ENCODE measurements around the gene C17orf107. TPM values are rescaled to one million over a fixed set of nuclear protein-coding genes. Genes with fewer than 3 reads are reported as not detected.

Gene C17orf107
- total RNA-seq, 1 donor from 2014 or later, result 11.3 TPM

- no peak for DNase-seq (ENCODE audit: low spot score)
These were observed 35.0 kb downstream of the C17orf107 start for GRCh38 chr17:4934173-4934979.

- DNase-seq (ENCODE audit: low spot score), result no peak
These were observed 36.3 kb downstream of the C17orf107 start for GRCh38 chr17:4935650-4936049.

- no peak for DNase-seq (ENCODE audit: low spot score)
These were observed 37.1 kb downstream of the C17orf107 start for GRCh38 chr17:4936436-4936835.

- DNase-seq (ENCODE audit: low spot score), result no peak
These were observed 38.2 kb downstream of the C17orf107 start for GRCh38 chr17:4937553-4937952.

- no peak for DNase-seq (ENCODE audit: low spot score)
These were observed 38.7 kb downstream of the C17orf107 start for GRCh38 chr17:4938069-4938491.

GRCh38 chr17:4938688-4939545, 39.6 kb downstream of the C17orf107 start:
- no peak for DNase-seq (ENCODE audit: low spot score)

GRCh38 chr17:4939546-4939795, 40.1 kb downstream of the C17orf107 start:
- DNase-seq (ENCODE audit: low spot score), result no peak

GRCh38 chr17:4939796-4940554, 40.6 kb downstream of the C17orf107 start, which contains the start of the genes RNF167 and SLC25A11:
RNF167 (plus strand) TSS chr17:4940268; CDS start chr17:4940910, 642 bp downstream.
SLC25A11 (minus strand) TSS chr17:4940046; CDS start chr17:4939910, 136 bp downstream.
- DNase-seq (ENCODE audit: low spot score), result peak; percentile 100

- DNase-seq (ENCODE audit: low spot score), result no peak
These were observed 41.4 kb downstream of the C17orf107 start for GRCh38 chr17:4940555-4941318.

GRCh38 chr17:4941319-4941610, 41.9 kb downstream of the C17orf107 start:
- no peak for DNase-seq (ENCODE audit: low spot score)

- DNase-seq (ENCODE audit: low spot score), result no peak
These were observed 43.6 kb downstream of the C17orf107 start for GRCh38 chr17:4942760-4943508.

- DNase-seq (ENCODE audit: low spot score), result no peak
These were observed 44.8 kb downstream of the C17orf107 start for GRCh38 chr17:4944163-4944553.

- no peak for DNase-seq (ENCODE audit: low spot score)
These were observed 45.3 kb downstream of the C17orf107 start for GRCh38 chr17:4944554-4945175.

GRCh38 chr17:4945176-4945943, 46.0 kb downstream of the C17orf107 start:
- peak; percentile 74 for DNase-seq (ENCODE audit: low spot score)

GRCh38 chr17:4945944-4946280, 46.6 kb downstream of the C17orf107 start:
- DNase-seq (ENCODE audit: low spot score), result no peak

GRCh38 chr17:4946312-4946976, 47.1 kb downstream of the C17orf107 start:
- no peak for DNase-seq (ENCODE audit: low spot score)

GRCh38 chr17:4947010-4947410, 47.7 kb downstream of the C17orf107 start:
- peak; percentile 50 for DNase-seq (ENCODE audit: low spot score)

- DNase-seq (ENCODE audit: low spot score), result peak; percentile 72
These were observed 48.3 kb downstream of the C17orf107 start for GRCh38 chr17:4947411-4948165.
